H9 (cell line): ENCODE data around the gene ARHGAP15. TPM values are rescaled to one million over a fixed set of nuclear protein-coding genes. Genes with fewer than 3 reads are reported as not detected.

ENCODE experiments used
- DNase-seq: peaks from one replicate; pipeline ENCODE4 v3.0.0-alpha.2; 2017
- H2AFZ ChIP-seq: one replicate; pipeline ENCODE4 v1.6.1; 2013; ENCODE audit warnings: mild to moderate bottlenecking, low read length, control low read depth, moderate library complexity
- H2AK5ac ChIP-seq: 2 replicates; pipeline ENCODE4 v1.6.1; 2013; ENCODE audit warnings: low read length, control low read depth, mixed read lengths; ENCODE audit not compliant: insufficient read length
- H2BK120ac ChIP-seq: one replicate; pipeline ENCODE4 v1.6.1; 2013; ENCODE audit warnings: low read depth, mild to moderate bottlenecking, low read length, control low read depth, inconsistent platforms; ENCODE audit not compliant: poor library complexity, severe bottlenecking
- H2BK12ac ChIP-seq: 2 replicates; pipeline ENCODE4 v1.6.1; 2013; ENCODE audit warnings: low read length, control low read depth, mixed read lengths, low read depth; ENCODE audit not compliant: insufficient read length
- H2BK15ac ChIP-seq: 2 replicates; pipeline ENCODE4 v1.6.1; 2013; ENCODE audit warnings: low read depth, low read length, control low read depth
- H2BK20ac ChIP-seq: one replicate; pipeline ENCODE4 v1.6.1; 2013; ENCODE audit warnings: low read depth, mild to moderate bottlenecking, low read length, control low read depth, inconsistent platforms; ENCODE audit not compliant: poor library complexity, severe bottlenecking
- H2BK5ac ChIP-seq: 2 replicates; pipeline ENCODE4 v1.6.1; 2013; ENCODE audit warnings: low read length, control low read depth, mixed read lengths; ENCODE audit not compliant: insufficient read length
- H3K14ac ChIP-seq: 2 replicates; pipeline ENCODE4 v1.6.1; 2013; ENCODE audit warnings: low read length, control low read depth; ENCODE audit not compliant: insufficient read depth
- H3K18ac ChIP-seq: 2 replicates; pipeline ENCODE4 v1.6.1; 2013; ENCODE audit warnings: low read depth, mild to moderate bottlenecking, mixed read lengths, low read length, control low read depth; ENCODE audit not compliant: insufficient read length
- H3K23ac ChIP-seq: 2 replicates; pipeline ENCODE4 v1.6.1; 2013; ENCODE audit warnings: low read length, control low read depth, mixed read lengths, low read depth; ENCODE audit not compliant: insufficient read length
- H3K23me2 ChIP-seq: 2 replicates; pipeline ENCODE4 v1.6.1; 2013; ENCODE audit warnings: low read depth, mild to moderate bottlenecking, mixed read lengths, low read length, control low read depth; ENCODE audit not compliant: insufficient read length, poor library complexity, severe bottlenecking
- H3K27ac ChIP-seq: 2 replicates; pipeline ENCODE4 v1.5.1; 2013; ENCODE audit warnings: low read length, control low read depth, mixed read lengths, low read depth; ENCODE audit not compliant: insufficient read length
- H3K27me3 ChIP-seq: 2 replicates; pipeline ENCODE4 v1.6.1; 2013; ENCODE audit warnings: low read length, control low read depth, inconsistent platforms; ENCODE audit not compliant: insufficient read depth
- H3K4ac ChIP-seq: 2 replicates; pipeline ENCODE4 v1.6.1; 2013; ENCODE audit warnings: low read depth, mild to moderate bottlenecking, control low read depth, inconsistent platforms, low read length, moderate library complexity
- H3K4me1 ChIP-seq: 2 replicates; pipeline ENCODE4 v1.6.1; 2013; ENCODE audit warnings: low read length, control low read depth, inconsistent platforms; ENCODE audit not compliant: insufficient read depth
- H3K4me2 ChIP-seq: 2 replicates; pipeline ENCODE4 v1.6.1; 2013; ENCODE audit warnings: low read length, control low read depth, mixed read lengths; ENCODE audit not compliant: insufficient read length, insufficient read depth
- H3K56ac ChIP-seq: 2 replicates; pipeline ENCODE4 v1.6.1; 2013; ENCODE audit warnings: low read depth, mild to moderate bottlenecking, mixed read lengths, low read length, control low read depth; ENCODE audit not compliant: insufficient read length
- H3K79me1 ChIP-seq: 2 replicates; pipeline ENCODE4 v1.6.1; 2013; ENCODE audit warnings: low read depth, mild to moderate bottlenecking, moderate library complexity, low read length, control low read depth, inconsistent platforms; ENCODE audit not compliant: insufficient read depth, poor library complexity, severe bottlenecking
- H3K79me2 ChIP-seq: 2 replicates; pipeline ENCODE4 v1.6.1; 2013; ENCODE audit warnings: low read length, control low read depth, inconsistent platforms; ENCODE audit not compliant: insufficient read depth
- H3K9ac ChIP-seq: 2 replicates; pipeline ENCODE4 v1.6.1; 2013; ENCODE audit warnings: low read length, control low read depth, mixed read lengths; ENCODE audit not compliant: insufficient read length; ENCODE audit errors: extremely low read depth
- H3K9me3 ChIP-seq: one replicate; pipeline ENCODE4 v1.6.1; 2013; ENCODE audit warnings: low read depth, low read length, inconsistent platforms; ENCODE audit not compliant: control insufficient read depth
- H3T11ph ChIP-seq: one replicate; pipeline ENCODE4 v1.6.1; 2013; ENCODE audit warnings: mild to moderate bottlenecking, low read length, control low read depth, inconsistent platforms
- H4K20me1 ChIP-seq: one replicate; pipeline ENCODE4 v1.6.1; 2013; ENCODE audit not compliant: control insufficient read depth, insufficient read length, insufficient read depth
- H4K5ac ChIP-seq: 2 replicates; pipeline ENCODE4 v1.6.1; 2013; ENCODE audit warnings: low read depth, mild to moderate bottlenecking, mixed read lengths, low read length, control low read depth; ENCODE audit not compliant: insufficient read length
- H4K8ac ChIP-seq: replicated peaks from 2 replicates; pipeline ENCODE4 v1.6.1; 2013; ENCODE audit warnings: low read length, control low read depth, mixed read lengths, low read depth; ENCODE audit not compliant: insufficient read length
- H4K91ac ChIP-seq: 2 replicates; pipeline ENCODE4 v1.6.1; 2013; ENCODE audit warnings: low read depth, mild to moderate bottlenecking, moderate library complexity, mixed read lengths, low read length, control low read depth; ENCODE audit not compliant: insufficient read length
- H3K27ac Mint-ChIP-seq, 3 experiments: 2 replicates in 2 of 3; 3 replicates in 1 of 3; pipeline ENCODE4 v1.8.0; 2020 to 2021; ENCODE audit warnings: mixed read lengths in 3 of 3, mild to moderate bottlenecking in 1 of 3, moderate library complexity in 1 of 3
- H3K27me3 Mint-ChIP-seq: 2 replicates; pipeline ENCODE4 v1.8.0; 2021; ENCODE audit warnings: low read depth, mild to moderate bottlenecking, moderate library complexity, mixed read lengths
- H3K36me3 Mint-ChIP-seq, 3 experiments: 2 replicates in 2 of 3; 3 replicates in 1 of 3; pipeline ENCODE4 v1.8.0; 2020 to 2021; ENCODE audit warnings: low read depth in 3 of 3, mixed read lengths in 3 of 3; ENCODE audit not compliant: insufficient read depth in 1 of 3
- H3K4me1 Mint-ChIP-seq, 2 experiments: 2 replicates each; pipeline ENCODE4 v1.8.0; 2020; ENCODE audit warnings: mixed read lengths in 2 of 2
- H3K4me3 Mint-ChIP-seq, 2 experiments: 2 replicates in 1 of 2; 3 replicates in 1 of 2; pipeline ENCODE4 v1.8.0; 2020 to 2021; ENCODE audit warnings: mild to moderate bottlenecking in 2 of 2, mixed read lengths in 2 of 2, moderate library complexity in 1 of 2
- H3K9me3 Mint-ChIP-seq, 2 experiments: 2 replicates in 1 of 2; 3 replicates in 1 of 2; pipeline ENCODE4 v1.8.0; 2020; ENCODE audit warnings: mild to moderate bottlenecking in 2 of 2, mixed read lengths in 2 of 2, moderate library complexity in 1 of 2
- total RNA-seq: library from RNA; stranded (reverse); gene quantifications from 2 replicates; pipeline ENCODE4 v1.2.1, GENCODE V29; 2021
- TF ChIP-seq, protein P1 (sequence below): fragments of 200-600 bp; sonication (generic); conservative IDR thresholded peaks from 3 replicates; pipeline ENCODE4 v1.8.0; 2021; ENCODE audit warnings: antibody characterized with exemption, mild to moderate bottlenecking

The ARHGAP15 gene
- total RNA-seq, 1 experiment from 2014 or later = not detected

DNA sequence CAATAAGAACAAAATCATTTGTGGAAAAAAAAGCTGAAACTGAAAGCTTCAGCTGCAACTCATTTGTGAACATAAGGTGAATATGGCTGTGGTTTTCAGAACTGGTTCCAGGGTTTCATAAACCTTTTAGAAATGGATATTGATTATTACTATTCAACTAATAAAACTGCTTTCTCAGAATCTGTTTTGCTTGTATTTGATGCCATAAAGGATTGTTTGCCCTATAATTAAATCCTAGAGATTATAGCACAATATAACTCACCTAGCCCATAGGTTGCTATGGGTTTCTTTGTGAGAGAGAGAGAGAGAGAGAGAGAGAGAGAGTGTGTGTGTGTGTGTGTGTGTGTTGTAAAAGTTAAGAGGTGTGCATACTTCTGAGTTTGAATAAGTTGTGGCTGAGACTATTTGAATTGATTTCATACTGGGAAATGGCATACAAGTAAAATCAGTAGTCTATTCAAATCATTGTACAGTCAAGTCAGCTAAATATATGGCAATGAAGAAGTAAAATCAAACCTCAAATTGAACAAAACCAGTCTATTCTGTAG is 339.2 kb downstream of the ARHGAP15 start:
- H3K27ac Mint-ChIP-seq = no peak overlapping the region
- no peaks in the 10 kb centered on the region for H3K27me3 ChIP-seq
- H3K4me3 Mint-ChIP-seq = no peak overlapping the region
- H2BK12ac ChIP-seq = no peak overlapping the region
- H3K4ac ChIP-seq = no peak overlapping the region
- no peaks in the 10 kb centered on the region for H3K9me3 ChIP-seq
- H3K56ac ChIP-seq = no peak overlapping the region
- no peak overlapping the region for H2AFZ ChIP-seq
- no peaks in the 10 kb centered on the region for H3K27me3 Mint-ChIP-seq
- no peak overlapping the region for H3K14ac ChIP-seq
- H4K91ac ChIP-seq = no peak overlapping the region
- peaks cover 2 to 8% of the 10 kb centered on the region in 2 experiments; a peak in 3 of 4 replicates for H3K4me1 Mint-ChIP-seq
- no peak for DNase-seq
- no peak overlapping the region for H3K4me2 ChIP-seq
- peaks cover 0 to 5% (median 0%) of the 10 kb centered on the region in 3 experiments; a peak in 1 of 7 replicates for H3K36me3 Mint-ChIP-seq
- no peaks in the 10 kb centered on the region for H3K79me2 ChIP-seq
- H2BK120ac ChIP-seq = no peak overlapping the region
- H3K4me1 ChIP-seq = no peaks in the 10 kb centered on the region
- no peak overlapping the region for H2AK5ac ChIP-seq
- no peak overlapping the region for H3K9ac ChIP-seq
- H4K5ac ChIP-seq = no peak overlapping the region
- no peaks in the 10 kb centered on the region for H4K20me1 ChIP-seq
- no peak overlapping the region for H2BK15ac ChIP-seq
- no peak overlapping the region for H3K27ac ChIP-seq
- no peaks in the 10 kb centered on the region for H3K23me2 ChIP-seq
- no peak overlapping the region for H4K8ac ChIP-seq
- TF ChIP-seq, protein P1, sequence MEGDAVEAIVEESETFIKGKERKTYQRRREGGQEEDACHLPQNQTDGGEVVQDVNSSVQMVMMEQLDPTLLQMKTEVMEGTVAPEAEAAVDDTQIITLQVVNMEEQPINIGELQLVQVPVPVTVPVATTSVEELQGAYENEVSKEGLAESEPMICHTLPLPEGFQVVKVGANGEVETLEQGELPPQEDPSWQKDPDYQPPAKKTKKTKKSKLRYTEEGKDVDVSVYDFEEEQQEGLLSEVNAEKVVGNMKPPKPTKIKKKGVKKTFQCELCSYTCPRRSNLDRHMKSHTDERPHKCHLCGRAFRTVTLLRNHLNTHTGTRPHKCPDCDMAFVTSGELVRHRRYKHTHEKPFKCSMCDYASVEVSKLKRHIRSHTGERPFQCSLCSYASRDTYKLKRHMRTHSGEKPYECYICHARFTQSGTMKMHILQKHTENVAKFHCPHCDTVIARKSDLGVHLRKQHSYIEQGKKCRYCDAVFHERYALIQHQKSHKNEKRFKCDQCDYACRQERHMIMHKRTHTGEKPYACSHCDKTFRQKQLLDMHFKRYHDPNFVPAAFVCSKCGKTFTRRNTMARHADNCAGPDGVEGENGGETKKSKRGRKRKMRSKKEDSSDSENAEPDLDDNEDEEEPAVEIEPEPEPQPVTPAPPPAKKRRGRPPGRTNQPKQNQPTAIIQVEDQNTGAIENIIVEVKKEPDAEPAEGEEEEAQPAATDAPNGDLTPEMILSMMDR = no peak
- H3T11ph ChIP-seq = no peak overlapping the region
- no peaks in the 10 kb centered on the region; a peak in 1 of 5 replicates for H3K9me3 Mint-ChIP-seq
- no peak overlapping the region for H3K23ac ChIP-seq
- no peak overlapping the region for H2BK5ac ChIP-seq
- H2BK20ac ChIP-seq = no peak overlapping the region
- no peak overlapping the region for H3K18ac ChIP-seq
- H3K79me1 ChIP-seq = no peaks in the 10 kb centered on the region
